IMR-90 (cell line): ENCODE measurements around the gene PAN3.

Experiments used
- BHLHE40 ChIP-seq: fragments of 150-350 bp; IDR thresholded peaks from 2 replicates; pipeline ENCODE4 v1.6.1; 2016; ENCODE audit warnings: mild to moderate bottlenecking, low read depth, low read length
- MXI1 ChIP-seq: IDR thresholded peaks from 2 replicates; pipeline ENCODE4 v1.6.1; 2012; ENCODE audit warnings: low read depth, mild to moderate bottlenecking, low read length, moderate library complexity, borderline replicate concordance
- TF ChIP-seq, protein P1 (sequence below): conservative IDR thresholded peaks from 2 replicates; pipeline ENCODE4 v1.5.1; 2012; ENCODE audit warnings: mild to moderate bottlenecking, low read depth, low read length, improper control_type of control experiment

DNA sequence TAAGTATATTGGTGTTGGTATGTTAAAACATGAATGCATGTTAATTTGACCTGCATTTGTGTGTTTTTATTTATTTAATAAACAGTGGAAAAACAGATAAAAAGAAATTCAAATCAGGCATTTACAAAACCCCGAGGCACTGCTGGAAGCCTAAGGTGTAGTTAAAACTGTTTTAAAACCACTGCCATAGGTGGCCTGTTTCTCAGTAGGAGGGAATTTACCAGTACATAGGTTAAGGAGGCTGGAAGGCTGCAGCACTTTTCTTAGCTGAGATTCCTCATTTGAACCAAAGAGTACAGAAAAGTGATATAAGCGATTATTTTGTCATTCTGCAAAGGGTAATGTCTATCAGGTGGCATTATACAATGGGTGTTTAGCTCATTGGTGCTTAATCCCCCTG lies 99.6 kb downstream of the PAN3 start:
- no peak for TF ChIP-seq BHLHE40
- TF ChIP-seq, protein P1, sequence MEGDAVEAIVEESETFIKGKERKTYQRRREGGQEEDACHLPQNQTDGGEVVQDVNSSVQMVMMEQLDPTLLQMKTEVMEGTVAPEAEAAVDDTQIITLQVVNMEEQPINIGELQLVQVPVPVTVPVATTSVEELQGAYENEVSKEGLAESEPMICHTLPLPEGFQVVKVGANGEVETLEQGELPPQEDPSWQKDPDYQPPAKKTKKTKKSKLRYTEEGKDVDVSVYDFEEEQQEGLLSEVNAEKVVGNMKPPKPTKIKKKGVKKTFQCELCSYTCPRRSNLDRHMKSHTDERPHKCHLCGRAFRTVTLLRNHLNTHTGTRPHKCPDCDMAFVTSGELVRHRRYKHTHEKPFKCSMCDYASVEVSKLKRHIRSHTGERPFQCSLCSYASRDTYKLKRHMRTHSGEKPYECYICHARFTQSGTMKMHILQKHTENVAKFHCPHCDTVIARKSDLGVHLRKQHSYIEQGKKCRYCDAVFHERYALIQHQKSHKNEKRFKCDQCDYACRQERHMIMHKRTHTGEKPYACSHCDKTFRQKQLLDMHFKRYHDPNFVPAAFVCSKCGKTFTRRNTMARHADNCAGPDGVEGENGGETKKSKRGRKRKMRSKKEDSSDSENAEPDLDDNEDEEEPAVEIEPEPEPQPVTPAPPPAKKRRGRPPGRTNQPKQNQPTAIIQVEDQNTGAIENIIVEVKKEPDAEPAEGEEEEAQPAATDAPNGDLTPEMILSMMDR = no peak
- TF ChIP-seq MXI1 = no peak
